Kidney glomerular epithelial cell (primary cell): Measurements from ENCODE around the gene CD40.
"Not testable (repeated sequence)": the region's sequence is repeated elsewhere in the genome, so short reads cannot be mapped to it uniquely, and the experiment has no call there.

Experiments used
- DNase-seq: peaks from one replicate; lab custom pipeline; 2025; lab: John Stamatoyannopoulos, UW

The CD40 gene

DNA sequence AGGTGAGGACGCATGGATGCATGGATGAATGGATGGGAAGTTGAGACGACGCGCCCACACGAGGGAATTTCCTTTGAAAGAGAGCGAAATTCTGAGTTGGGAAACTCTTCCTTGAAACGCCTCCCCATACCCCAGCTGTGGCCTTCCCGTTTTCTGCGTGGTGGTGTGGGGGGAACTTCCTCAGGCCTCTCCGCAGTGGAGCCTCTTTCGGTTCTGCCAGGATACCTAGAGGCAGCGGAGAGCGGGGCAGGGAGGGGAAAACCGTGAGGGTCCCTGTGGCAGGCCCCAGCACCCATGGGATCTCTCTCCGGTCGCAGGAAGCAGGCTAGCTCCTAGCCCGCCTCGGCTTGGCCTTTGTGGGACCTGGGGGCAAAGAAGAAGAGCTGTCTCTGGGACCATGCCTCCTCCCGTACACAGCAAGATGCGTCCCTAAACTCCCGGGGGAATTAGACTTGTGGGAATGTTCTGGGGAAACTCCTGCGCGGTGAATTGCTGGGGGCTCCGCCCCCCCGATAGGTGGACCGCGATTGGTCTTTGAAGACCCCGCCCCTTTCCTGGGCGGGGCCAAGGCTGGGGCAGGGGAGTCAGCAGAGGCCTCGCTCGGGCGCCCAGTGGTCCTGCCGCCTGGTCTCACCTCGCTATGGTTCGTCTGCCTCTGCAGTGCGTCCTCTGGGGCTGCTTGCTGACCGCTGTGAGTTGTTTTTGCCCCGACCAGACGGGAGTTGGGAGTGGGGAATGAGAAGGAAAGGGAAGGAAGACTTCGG is at the start of gene CD40:
Gene CD40 (plus strand): TSS at position 611 of the 764 bp plus-strand sequence. CDS start 30 bp downstream, at position 641.
- peak; percentile 83 for DNase-seq

- peak; percentile 47 for DNase-seq
These were observed 47.8 kb upstream of the CD40 start for GRCh38 chr20:46070215-46070900.

DNA sequence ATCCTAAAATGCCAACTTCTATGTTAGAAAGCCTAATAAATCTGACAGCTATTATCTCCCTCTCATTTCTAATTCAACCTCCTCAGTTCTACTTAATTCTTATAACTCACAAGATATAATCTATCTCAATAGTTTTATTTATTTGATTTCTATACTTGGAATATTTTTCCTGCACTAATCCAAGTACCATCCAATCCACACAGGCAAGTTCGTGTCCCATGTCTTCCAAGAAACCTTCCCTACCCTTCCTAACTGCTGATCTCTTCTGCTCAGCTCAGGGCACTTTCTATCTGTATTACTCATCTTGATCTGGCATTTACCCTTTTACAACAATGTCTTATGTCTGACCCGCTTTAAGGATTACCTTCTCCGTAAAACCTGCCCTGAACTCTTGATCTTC is 46.5 kb upstream of the CD40 start:
- no peak for DNase-seq

- no peak for DNase-seq
These were observed 45.1 kb upstream of the CD40 start for GRCh38 chr20:46073024-46073423.

DNA sequence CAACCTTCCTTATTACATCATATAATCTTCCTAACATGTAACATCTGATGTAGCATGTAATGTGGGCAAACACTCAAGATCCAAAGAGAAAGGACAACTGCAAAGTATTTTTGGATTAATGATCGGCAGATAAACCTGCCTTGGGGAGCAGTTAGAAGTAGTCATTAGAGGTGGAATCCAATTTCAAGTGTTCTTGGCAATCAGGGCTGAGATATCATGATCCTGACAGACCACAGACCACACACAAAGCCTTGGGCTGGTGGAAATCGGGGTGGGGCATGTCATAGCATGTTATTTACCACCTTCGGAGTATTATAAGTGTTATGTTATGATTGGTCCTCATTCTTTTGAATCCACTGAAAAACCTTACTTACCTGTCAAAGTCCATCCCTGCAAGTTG is 44.7 kb upstream of the CD40 start:
- DNase-seq = no peak

GRCh38 chr20:46074006-46074405 is 44.1 kb upstream of the CD40 start:
- no peak for DNase-seq

GRCh38 chr20:46076806-46077205 is 41.3 kb upstream of the CD40 start:
- no peak for DNase-seq

DNA sequence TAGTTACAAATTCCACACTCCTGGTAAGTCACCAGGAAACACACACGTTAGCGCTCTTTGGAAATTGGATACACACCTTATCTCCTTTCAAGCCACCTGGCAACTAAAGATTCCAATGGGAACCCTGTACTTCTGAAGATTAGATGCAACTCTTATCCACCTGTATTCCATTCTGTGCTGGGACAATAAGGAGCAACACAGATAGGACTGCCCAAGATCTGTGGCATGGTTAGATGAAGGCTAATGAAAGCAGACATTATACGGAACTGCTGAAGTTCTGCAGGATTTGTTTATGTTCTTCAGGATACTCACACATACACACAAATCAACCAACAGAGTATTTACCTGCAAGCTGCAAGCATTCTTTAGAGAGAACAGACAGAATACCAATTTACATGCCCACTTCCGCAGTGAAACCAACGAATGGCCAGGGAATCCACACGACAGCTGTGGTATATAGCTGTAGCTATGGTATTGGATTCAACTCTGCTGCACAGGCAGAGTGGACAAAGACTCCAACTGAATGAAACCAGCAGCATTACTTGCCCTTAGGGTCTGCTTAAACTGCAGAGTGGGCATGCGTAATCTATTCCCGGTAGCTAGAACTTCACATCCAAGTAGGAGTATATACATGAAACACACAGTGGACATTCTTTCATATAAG is 40.3 kb upstream of the CD40 start:
- DNase-seq = no peak

GRCh38 chr20:46078954-46079353 is 39.2 kb upstream of the CD40 start:
- DNase-seq = no peak

- no peak for DNase-seq
These were observed 37.0 kb upstream of the CD40 start for GRCh38 chr20:46081074-46081473.

DNA sequence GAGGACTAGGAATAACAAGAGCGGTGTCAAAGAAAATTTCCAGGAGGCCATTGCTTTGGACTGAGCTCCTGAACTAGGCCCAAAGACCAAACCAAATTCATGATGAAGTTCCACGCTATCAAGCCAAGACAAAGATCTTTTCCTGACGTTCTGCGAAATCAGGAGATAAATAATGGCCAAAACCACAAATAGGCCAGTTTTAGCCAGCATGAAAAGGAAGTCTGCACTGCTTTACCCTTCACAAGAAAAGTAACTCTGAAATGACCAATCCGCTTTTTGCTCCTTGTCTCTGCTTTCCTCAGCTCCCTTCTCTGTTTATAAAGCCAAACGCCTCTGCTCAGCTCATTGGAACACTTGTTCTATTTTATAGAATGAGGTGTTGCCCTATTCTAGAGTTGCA is 35.0 kb upstream of the CD40 start:
- no peak for DNase-seq

- no peak for DNase-seq
These were observed 34.5 kb upstream of the CD40 start for GRCh38 chr20:46083531-46084061.

- DNase-seq = no peak
These were observed 33.3 kb upstream of the CD40 start for GRCh38 chr20:46084805-46085178.

DNA sequence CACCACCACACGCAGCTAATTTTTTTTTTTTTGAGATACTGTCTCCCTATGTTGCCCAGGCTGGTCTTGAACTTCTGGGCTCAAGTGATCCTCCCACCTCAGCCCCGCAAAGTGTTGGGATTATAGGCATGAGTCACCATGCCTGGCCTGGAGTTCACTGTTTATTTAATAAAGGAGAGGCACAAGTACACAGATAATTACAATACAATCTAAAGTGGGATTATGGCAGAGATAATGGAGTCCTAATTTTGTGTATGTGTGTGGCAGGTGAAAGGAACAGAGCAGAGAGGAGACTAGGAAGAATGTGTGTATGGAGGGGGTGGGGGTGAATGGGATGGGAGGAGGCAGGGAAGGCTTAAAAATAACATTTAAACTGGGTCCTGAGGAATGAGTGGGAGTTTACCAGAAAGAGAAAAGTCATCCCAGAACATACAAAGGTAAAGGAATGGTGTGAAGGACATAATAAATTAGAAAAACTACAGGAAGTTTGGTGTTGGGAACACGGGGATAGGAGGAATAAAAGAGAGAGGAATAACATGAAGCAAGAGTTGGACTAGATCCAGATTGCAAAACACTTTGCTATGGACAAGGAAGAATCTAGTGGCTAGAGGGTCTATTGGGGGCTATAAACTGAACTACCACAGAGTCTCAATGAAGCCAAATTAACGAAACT is 32.8 kb upstream of the CD40 start:
- peak; percentile 7 for DNase-seq

- DNase-seq = no peak
These were observed 31.0 kb upstream of the CD40 start for GRCh38 chr20:46087161-46087560.

DNA sequence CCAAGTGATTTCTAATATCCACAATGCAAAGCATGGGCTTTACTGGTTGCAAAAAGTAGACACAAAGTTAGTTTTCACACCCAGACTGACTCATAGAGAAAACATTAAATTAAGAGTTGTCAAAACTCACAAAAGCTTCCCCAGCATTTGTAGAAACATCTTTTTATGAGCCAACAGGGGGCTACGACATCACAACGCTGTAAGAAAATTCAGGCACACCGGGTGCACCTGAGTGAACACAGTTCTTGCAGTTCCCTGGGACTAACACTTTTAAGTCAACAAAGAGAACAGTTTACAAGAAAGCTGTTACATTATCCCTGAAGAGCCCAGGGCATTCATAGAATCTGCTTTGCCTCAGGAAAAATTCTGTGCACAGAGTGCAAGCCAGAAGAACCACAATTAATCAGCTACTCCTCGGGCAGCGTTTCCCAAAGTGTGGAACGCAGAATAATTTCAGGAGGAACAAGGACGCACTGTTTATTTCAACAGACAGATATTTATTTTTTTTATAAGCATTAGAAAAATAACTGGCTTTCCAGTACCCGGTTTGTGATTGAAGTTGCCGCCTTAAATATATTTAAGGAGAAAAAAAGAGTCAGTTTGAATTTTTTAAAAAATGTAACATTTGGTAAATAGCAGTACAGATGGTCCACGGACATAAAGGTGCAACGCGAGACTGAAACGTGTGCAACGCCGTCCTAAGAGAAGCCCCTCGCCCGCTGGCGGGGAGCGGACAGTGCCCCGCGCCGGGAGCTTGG is 29.5 kb upstream of the CD40 start:
- peak; percentile 66 for DNase-seq

- DNase-seq = no peak
These were observed 29.0 kb upstream of the CD40 start for GRCh38 chr20:46089167-46089416.

GRCh38 chr20:46089417-46090388 is 28.4 kb upstream of the CD40 start, which contains the start of gene NCOA5:
TSS of gene NCOA5 (minus strand) at chr20:46089962. CDS start at chr20:46079424, 10,538 bp downstream.
- peak; percentile 89 for DNase-seq

DNA sequence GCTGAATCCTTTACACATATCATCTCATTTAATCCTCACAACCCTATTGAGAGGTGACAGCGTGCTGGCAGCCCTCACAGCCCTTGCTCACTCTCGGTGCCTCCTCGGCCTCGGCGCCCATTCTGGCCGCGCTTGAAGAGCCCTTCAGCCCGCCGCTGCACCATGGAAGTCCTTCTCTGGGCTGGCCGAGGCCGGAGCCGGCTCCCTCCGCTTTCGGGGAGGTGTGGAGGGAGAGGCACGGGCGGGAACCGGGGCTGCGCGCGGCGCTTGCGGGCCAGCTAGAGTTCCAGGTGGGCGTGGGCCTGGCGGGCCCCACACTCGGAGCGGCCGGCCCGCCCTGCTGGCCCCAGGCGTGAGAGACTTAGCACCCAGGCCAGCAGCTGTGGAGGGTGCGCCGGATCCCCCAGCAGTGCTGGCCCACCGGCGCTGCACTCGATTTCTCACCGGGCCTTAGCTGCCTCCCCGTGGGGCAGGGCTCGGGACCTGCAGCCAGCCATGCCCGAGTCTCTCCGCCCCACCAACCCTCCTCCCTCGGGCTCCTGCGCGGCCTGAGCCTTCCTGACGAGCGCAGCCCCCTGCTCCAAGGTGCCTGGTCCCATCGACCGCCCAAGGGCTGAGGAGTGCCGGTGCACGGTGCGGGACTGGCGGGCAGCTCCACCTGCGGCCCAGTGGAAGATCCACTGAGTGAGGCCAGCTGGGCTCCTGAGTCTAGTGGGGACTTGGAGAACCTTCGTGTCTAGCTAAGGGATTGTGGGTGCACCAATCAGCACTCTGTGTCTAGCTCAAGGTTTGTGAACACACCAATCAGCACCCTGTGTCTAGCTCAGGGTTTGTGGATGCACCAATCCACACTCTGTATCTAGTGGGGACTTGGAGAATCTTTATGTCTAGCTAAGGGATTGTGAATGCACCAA is 26.2 kb upstream of the CD40 start:
- DNase-seq = not testable (repeated sequence)
